Parathyroid adenoma (tissue), 2 donors: ENCODE results near the gene CSMD2.

ENCODE experiments used
- H2AFZ ChIP-seq: fragments of 300-600 bp; sonication (generic); one replicate; pipeline ENCODE4 v1.7.0; 2017; ENCODE audit warnings: antibody characterized with exemption, mild to moderate bottlenecking
- H3K27ac ChIP-seq: fragments of 300-600 bp; sonication (generic); one replicate; pipeline ENCODE4 v1.7.0; 2017
- H3K27me3 ChIP-seq: fragments of 300-600 bp; sonication (generic); one replicate; pipeline ENCODE4 v1.7.0; 2017; ENCODE audit warnings: low read length; ENCODE audit not compliant: control insufficient read depth, insufficient read depth
- H3K36me3 ChIP-seq: fragments of 300-600 bp; sonication (generic); one replicate; pipeline ENCODE4 v1.7.0; 2017; ENCODE audit warnings: low read length; ENCODE audit not compliant: control insufficient read depth, insufficient read depth
- H3K4me1 ChIP-seq: fragments of 300-600 bp; sonication (generic); one replicate; pipeline ENCODE4 v1.7.0; 2017; ENCODE audit warnings: control low read depth
- H3K4me2 ChIP-seq: fragments of 300-600 bp; sonication (generic); one replicate; pipeline ENCODE4 v1.7.0; 2017; ENCODE audit warnings: low read length
- H3K4me3 ChIP-seq: fragments of 300-600 bp; sonication (generic); one replicate; pipeline ENCODE4 v1.7.0; 2017; ENCODE audit warnings: low read depth, low read length
- H3K79me2 ChIP-seq: fragments of 300-600 bp; sonication (generic); one replicate; pipeline ENCODE4 v1.7.0; 2017; ENCODE audit warnings: control low read depth
- H3K9ac ChIP-seq: fragments of 300-600 bp; sonication (generic); one replicate; pipeline ENCODE4 v1.7.0; 2017; ENCODE audit warnings: mild to moderate bottlenecking
- H3K9me3 ChIP-seq: fragments of 300-600 bp; sonication (generic); one replicate; pipeline ENCODE4 v1.7.0; 2017; ENCODE audit warnings: low read length; ENCODE audit not compliant: control insufficient read depth
- CTCF ChIP-seq: fragments of 300-600 bp; sonication (generic); IDR thresholded peaks from one replicate; pipeline ENCODE4 v1.7.0; 2017; ENCODE audit warnings: antibody characterized with exemption, mild to moderate bottlenecking
- donor health status: primary hyperparathyroidism.

CSMD2 gene

GRCh38 chr1:33529957-33530356 lies 635.1 kb downstream of the CSMD2 start:
- no peak for TF ChIP-seq CTCF
- no peaks in the 10 kb centered on the region for H3K36me3 ChIP-seq

GRCh38 chr1:33527934-33528333 lies 637.1 kb downstream of the CSMD2 start:
- no peak for TF ChIP-seq CTCF

More at GRCh38 chr1:33529957-33530356, 635.1 kb downstream of the CSMD2 start:
- no peak overlapping the region for H3K9ac ChIP-seq
- H3K27me3 ChIP-seq, result no peaks in the 10 kb centered on the region
- no peaks in the 10 kb centered on the region for H3K9me3 ChIP-seq
- H3K79me2 ChIP-seq, result no peaks in the 10 kb centered on the region
- H2AFZ ChIP-seq, result no peak overlapping the region
- no peak overlapping the region for H3K27ac ChIP-seq
- H3K4me3 ChIP-seq, result no peak overlapping the region
- H3K4me2 ChIP-seq, result no peak overlapping the region
- no peaks in the 10 kb centered on the region for H3K4me1 ChIP-seq

DNA sequence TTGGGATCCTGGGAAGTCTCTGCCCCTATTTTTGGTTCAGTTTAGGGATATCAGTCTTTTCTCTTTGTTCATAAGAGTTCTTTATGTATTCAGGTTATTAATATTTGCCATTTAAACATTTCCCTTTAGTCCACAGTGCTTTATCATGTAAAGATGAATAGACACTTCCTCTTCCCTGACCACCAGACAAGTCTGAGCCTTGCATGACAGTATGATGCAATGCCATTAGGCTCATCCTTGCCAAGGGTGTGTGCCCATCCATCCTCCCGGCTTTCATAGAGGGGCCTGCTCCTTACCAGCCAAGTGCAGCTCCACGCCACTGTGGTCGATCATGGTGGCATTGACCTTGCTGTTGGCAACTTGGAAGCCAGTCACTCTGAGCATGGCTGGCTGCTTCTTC lies 640.4 kb downstream of the CSMD2 start:
- no peaks in the 10 kb centered on the region for H3K4me1 ChIP-seq
- H3K27ac ChIP-seq, result no peak overlapping the region
- no peaks in the 10 kb centered on the region for H3K36me3 ChIP-seq
- no peak for TF ChIP-seq CTCF
- H3K79me2 ChIP-seq, result no peaks in the 10 kb centered on the region
- no peak overlapping the region for H2AFZ ChIP-seq
- no peak overlapping the region for H3K9ac ChIP-seq
- no peak overlapping the region for H3K4me2 ChIP-seq
- no peaks in the 10 kb centered on the region for H3K27me3 ChIP-seq
- no peaks in the 10 kb centered on the region for H3K9me3 ChIP-seq
- H3K4me3 ChIP-seq, result no peak overlapping the region

More at GRCh38 chr1:33527934-33528333, 637.1 kb downstream of the CSMD2 start:
- H3K79me2 ChIP-seq, result no peaks in the 10 kb centered on the region
- H2AFZ ChIP-seq, result no peak overlapping the region
- no peaks in the 10 kb centered on the region for H3K27me3 ChIP-seq
- H3K4me3 ChIP-seq, result no peak overlapping the region
- no peaks in the 10 kb centered on the region for H3K36me3 ChIP-seq
- no peak overlapping the region for H3K4me2 ChIP-seq
- H3K27ac ChIP-seq, result no peak overlapping the region
- H3K4me1 ChIP-seq, result no peaks in the 10 kb centered on the region
- no peak overlapping the region for H3K9ac ChIP-seq
- no peaks in the 10 kb centered on the region for H3K9me3 ChIP-seq

DNA sequence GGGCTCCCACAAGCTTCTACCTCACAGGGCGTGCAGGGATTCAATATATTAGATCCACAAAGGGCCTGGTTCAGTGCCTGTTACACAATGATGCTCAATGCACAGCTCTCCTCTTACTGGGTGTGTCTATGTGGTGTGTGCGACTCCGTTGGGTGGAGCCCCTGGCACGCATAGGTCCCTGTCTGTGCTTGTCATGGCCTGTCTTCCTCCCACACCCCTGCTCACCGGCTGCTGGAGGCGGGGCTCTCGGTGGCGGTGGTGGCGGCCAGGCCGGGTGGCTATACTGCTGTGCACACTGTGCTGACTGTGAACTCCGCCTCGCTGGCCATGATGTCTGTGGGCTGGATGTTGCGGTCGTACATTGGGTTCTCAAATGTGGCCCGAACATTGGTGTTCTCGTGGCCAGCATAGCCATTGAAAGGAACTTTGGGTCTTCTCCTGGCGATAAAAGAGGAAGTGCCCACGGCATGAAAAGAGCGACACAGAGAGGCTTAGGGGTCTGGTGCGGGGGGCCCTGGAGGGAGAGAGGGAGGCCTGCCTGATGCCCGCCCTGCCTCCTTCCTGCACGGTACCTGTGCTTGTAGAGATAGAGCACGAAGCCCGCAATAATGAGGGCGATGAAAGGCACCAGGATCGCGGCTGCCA lies 645.7 kb downstream of the CSMD2 start:
- Histone ChIP-seq H3K4me1 (no peaks in the 10 kb centered on the region), H3K27ac (no peak overlapping the region), H3K27me3 (no peaks in the 10 kb centered on the region), H3K79me2 (no peaks in the 10 kb centered on the region), H3K9me3 (no peaks in the 10 kb centered on the region), H2AFZ (no peak overlapping the region), H3K9ac (no peak overlapping the region), H3K4me2 (no peak overlapping the region), H3K36me3 (no peaks in the 10 kb centered on the region), H3K4me3 (no peak overlapping the region)
- TF ChIP-seq CTCF, result no peak

DNA sequence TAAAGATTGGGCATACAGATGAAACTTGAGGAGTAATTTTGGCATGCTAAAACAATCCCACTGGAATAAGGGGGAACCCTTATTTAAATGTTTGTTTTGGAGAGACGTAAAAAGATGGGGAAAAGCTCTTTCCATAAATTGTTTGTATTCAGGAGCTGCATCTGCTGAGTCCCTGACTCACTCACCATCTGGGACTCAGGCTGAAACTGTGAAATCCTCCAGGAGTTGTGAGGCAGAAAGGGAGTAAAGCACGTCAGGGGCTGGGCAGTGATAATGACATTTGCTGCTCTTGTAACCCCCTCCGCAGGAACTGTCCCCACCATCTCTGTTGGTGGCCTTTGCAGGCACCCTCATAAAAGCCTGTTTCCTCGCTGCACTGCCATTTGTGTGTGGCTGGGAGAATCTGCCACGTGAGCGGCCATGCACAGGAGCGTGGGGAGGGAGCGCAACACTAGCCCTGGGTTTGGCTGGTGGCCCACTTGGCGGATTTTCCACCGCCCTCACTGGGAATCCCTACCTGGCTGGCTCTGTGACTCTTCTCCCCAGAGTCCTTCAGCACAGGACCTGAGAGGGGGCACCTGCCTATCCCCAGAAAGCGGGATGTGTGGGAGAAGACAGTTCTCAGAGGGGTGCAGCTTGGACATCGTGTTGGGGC lies 647.3 kb downstream of the CSMD2 start:
- TF ChIP-seq CTCF, result no peak
- H3K27ac ChIP-seq, result no peak overlapping the region
- no peaks in the 10 kb centered on the region for H3K36me3 ChIP-seq

More for the DNA sequence above, 647.3 kb downstream of the CSMD2 start:
- Histone ChIP-seq H3K4me1 (no peaks in the 10 kb centered on the region), H3K4me2 (no peak overlapping the region), H3K4me3 (no peak overlapping the region), H3K9me3 (no peaks in the 10 kb centered on the region), H3K27me3 (no peaks in the 10 kb centered on the region), H2AFZ (no peak overlapping the region), H3K9ac (no peak overlapping the region), H3K79me2 (no peaks in the 10 kb centered on the region)
